Endodermal cell (in vitro differentiated cells): Measurements from ENCODE around the gene ZNF711. TPM values are rescaled to one million over a fixed set of nuclear protein-coding genes. Genes with fewer than 3 reads are reported as not detected.
A peak's percentile ranks its signal among the peaks of the same experiment; 100 is the strongest.

ENCODE experiments used
- DNase-seq: peaks from one replicate; pipeline ENCODE4 v3.0.0-alpha.2; 2017
- H3K27ac ChIP-seq: 2 replicates; pipeline ENCODE4 v1.5.1; 2013; ENCODE audit warnings: mild to moderate bottlenecking, low read depth, low read length, moderate library complexity
- H3K27me3 ChIP-seq: 2 replicates; pipeline ENCODE4 v1.6.1; 2013; ENCODE audit warnings: mild to moderate bottlenecking, low read length, moderate library complexity; ENCODE audit not compliant: insufficient read depth, control insufficient read depth, poor library complexity, severe bottlenecking
- H3K36me3 ChIP-seq: 2 replicates; pipeline ENCODE4 v1.7.0; 2013; ENCODE audit warnings: mild to moderate bottlenecking, low read length, moderate library complexity; ENCODE audit not compliant: control insufficient read depth, insufficient read depth
- H3K4me1 ChIP-seq: one replicate; pipeline ENCODE4 v1.7.0; 2013; ENCODE audit warnings: low read length; ENCODE audit not compliant: control insufficient read depth, insufficient read depth
- H3K4me3 ChIP-seq: 2 replicates; pipeline ENCODE4 v1.5.1; 2013; ENCODE audit warnings: mild to moderate bottlenecking, low read length, moderate library complexity
- H3K9ac ChIP-seq: 2 replicates; pipeline ENCODE4 v1.6.1; 2013; ENCODE audit warnings: mild to moderate bottlenecking, low read length, moderate library complexity; ENCODE audit not compliant: poor library complexity, severe bottlenecking; ENCODE audit errors: extremely low read depth
- H3K9me3 ChIP-seq: 2 replicates; pipeline ENCODE4 v1.6.1; 2013; ENCODE audit warnings: mild to moderate bottlenecking, low read length, moderate library complexity; ENCODE audit not compliant: control insufficient read depth
- H3K27ac Mint-ChIP-seq: 2 replicates; pipeline ENCODE4 v1.8.0; 2020; ENCODE audit warnings: mixed read lengths
- H3K27me3 Mint-ChIP-seq: 2 replicates; pipeline ENCODE4 v1.8.0; 2021; ENCODE audit warnings: mild to moderate bottlenecking, mixed read lengths; ENCODE audit not compliant: insufficient read depth
- H3K36me3 Mint-ChIP-seq: 2 replicates; pipeline ENCODE4 v1.8.0; 2020; ENCODE audit warnings: low read depth, mixed read lengths
- H3K4me1 Mint-ChIP-seq: 2 replicates; pipeline ENCODE4 v1.8.0; 2020; ENCODE audit warnings: mixed read lengths
- H3K4me3 Mint-ChIP-seq: 2 replicates; pipeline ENCODE4 v1.8.0; 2020; ENCODE audit warnings: mild to moderate bottlenecking, moderate library complexity, mixed read lengths
- H3K9me3 Mint-ChIP-seq: 2 replicates; pipeline ENCODE4 v1.8.0; 2020; ENCODE audit warnings: mild to moderate bottlenecking, mixed read lengths
- WGBS, 2 experiments: methylation state at CpG; one replicate each; pipeline versions ENCODE4 v1.1.5 to v1.1.7; 2013; ENCODE audit warnings: missing lambda C conversion rate in 2 of 2, mixed read lengths in 1 of 2; ENCODE audit not compliant: insufficient coverage in 1 of 2, insufficient read length in 1 of 2; 5-methylcytosine and 5-hydroxymethylcytosine counted together
- long read RNA-seq, 4 experiments: library from polyadenylated mRNA in 2 of 4; library from RNA in 1 of 4; library from capped mRNA in 1 of 4; stranded (forward) in 3 of 4; unstranded in 1 of 4; transcript quantifications; one replicate each; pipeline ENCODE4 v2.0.0, GENCODE V29; 2020 to 2021; ENCODE audit warnings: inconsistent platforms in 1 of 4
- polyA plus RNA-seq, 2 experiments: library from polyadenylated mRNA; stranded (reverse); fragments of 50-300 nt; gene quantifications; one replicate each; pipeline ENCODE4 v1.2.3, GENCODE V29; 2013
- total RNA-seq, 2 donors: library from RNA; stranded (reverse); fragmentation: NEBNext Ultra II Directional in 1 of 2; extraction: Animal tissue kit (Norgen Biotek cat#: 25700) in 1 of 2; gene quantifications; 2 replicates in 1 of 2; 3 replicates in 1 of 2; pipeline ENCODE4 v1.2.1, GENCODE V29; 2021
- TF ChIP-seq, protein P1 (sequence below): fragments of 200-600 bp; sonication (generic); conservative IDR thresholded peaks from 2 replicates; pipeline ENCODE4 v1.5.0; 2021; ENCODE audit warnings: antibody characterized with exemption, mild to moderate bottlenecking

The ZNF711 gene
- total RNA-seq, result 10 to 100 TPM; 21.7 to 24.2 TPM
- 39.0 TPM for polyA plus RNA-seq (2013, experiment 1 of 2)
- 34.7 TPM for polyA plus RNA-seq (2013, experiment 2 of 2)
- long read RNA-seq, experiment 1, full-length matches to known transcripts, result 1 of 7 reads
- long read RNA-seq, experiment 1, partial matches to known transcripts, result 2 of 7 reads
- long read RNA-seq, experiment 1, other reads (novel, unspliced or antisense), result 4 of 7 reads
- long read RNA-seq, experiment 2, full-length matches to known transcripts, result 33 of 91 reads
- long read RNA-seq, experiment 2, partial matches to known transcripts, result 16 of 91 reads
- long read RNA-seq, experiment 2, other reads (novel, unspliced or antisense), result 42 of 91 reads
- long read RNA-seq, experiment 3, full-length matches to known transcripts, result 2 of 29 reads
- long read RNA-seq, experiment 3, partial matches to known transcripts, result 14 of 29 reads
- long read RNA-seq, experiment 3, other reads (novel, unspliced or antisense), result 13 of 29 reads
- long read RNA-seq, experiment 4, partial matches to known transcripts, result 4 of 7 reads
- long read RNA-seq, experiment 4, other reads (novel, unspliced or antisense), result 3 of 7 reads

DNA sequence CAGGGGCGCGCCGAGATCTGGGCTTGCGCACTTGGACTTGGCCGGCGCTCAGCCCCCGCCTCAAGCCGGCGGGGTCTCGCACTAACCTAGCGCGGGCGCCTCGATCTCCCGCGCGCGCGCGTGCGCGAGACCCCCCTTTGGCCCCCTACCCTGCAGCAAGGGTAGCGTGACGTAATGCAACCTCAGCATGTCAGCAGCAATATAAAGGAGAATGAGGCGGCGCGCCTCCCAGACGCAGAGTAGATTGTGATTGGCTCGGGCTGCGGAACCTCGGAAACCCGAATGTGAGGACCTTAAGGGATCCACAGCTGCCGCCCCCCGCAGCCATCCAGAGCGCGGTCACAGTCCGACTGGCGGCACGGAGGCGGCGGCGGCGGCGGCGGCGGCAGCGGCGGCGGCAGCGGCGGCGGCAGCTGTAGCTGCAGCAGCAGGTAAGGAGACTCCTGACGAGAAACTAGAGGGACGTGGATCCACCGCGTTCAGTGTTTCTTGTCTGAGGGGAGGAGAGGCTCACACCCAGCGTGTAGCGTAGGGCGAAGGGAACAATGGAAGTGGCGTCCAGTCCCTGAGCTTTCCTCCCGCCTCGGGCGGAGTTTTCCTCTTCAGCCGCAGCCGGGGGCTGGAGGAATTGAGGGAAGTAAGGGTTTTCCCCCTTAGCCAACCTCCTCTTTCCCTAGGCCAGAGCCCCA lies at the start of gene ZNF711, which contains the start of gene SATL1:
Gene ZNF711, plus strand, starts transcription at position 231 of the 689 bp plus-strand sequence. CDS start 3,582 bp downstream, outside the sequence.
Gene SATL1, minus strand, starts transcription at position 19 of the 689 bp plus-strand sequence. CDS start 134,811 bp downstream, outside the sequence.
- Mint-ChIP-seq H3K4me3 (peak within 1 kb of the TSS; percentile 74), H3K9me3 (peaks cover 33% of the 10 kb centered on the region)
- peaks cover 6% of the 10 kb centered on the region for H3K36me3 ChIP-seq

GRCh38 chrX:85196319-85196718 lies 47.5 kb upstream of the ZNF711 start:
- no peaks in the 10 kb centered on the region for H3K36me3 Mint-ChIP-seq
- H3K4me1 ChIP-seq, result no peaks in the 10 kb centered on the region
- no peaks in the 10 kb centered on the region for H3K36me3 ChIP-seq
- H3K27ac Mint-ChIP-seq, result no peak overlapping the region
- no peak for DNase-seq
- H3K9me3 ChIP-seq, result no peaks in the 10 kb centered on the region
- no peak overlapping the region for H3K4me3 ChIP-seq
- H3K27me3 ChIP-seq, result no peaks in the 10 kb centered on the region
- no peaks in the 10 kb centered on the region for H3K27me3 Mint-ChIP-seq
- H3K27ac ChIP-seq, result no peak overlapping the region
- no peaks in the 10 kb centered on the region for H3K4me1 Mint-ChIP-seq
- peaks cover 29% of the 10 kb centered on the region for H3K9me3 Mint-ChIP-seq
- WGBS, 2 experiments, result 89% methylated on average over 1 of the region's 1 CpG; no CpG with 5 or more reads in 1 of the 2 experiments
- no peak overlapping the region for H3K9ac ChIP-seq
- TF ChIP-seq, protein P1, sequence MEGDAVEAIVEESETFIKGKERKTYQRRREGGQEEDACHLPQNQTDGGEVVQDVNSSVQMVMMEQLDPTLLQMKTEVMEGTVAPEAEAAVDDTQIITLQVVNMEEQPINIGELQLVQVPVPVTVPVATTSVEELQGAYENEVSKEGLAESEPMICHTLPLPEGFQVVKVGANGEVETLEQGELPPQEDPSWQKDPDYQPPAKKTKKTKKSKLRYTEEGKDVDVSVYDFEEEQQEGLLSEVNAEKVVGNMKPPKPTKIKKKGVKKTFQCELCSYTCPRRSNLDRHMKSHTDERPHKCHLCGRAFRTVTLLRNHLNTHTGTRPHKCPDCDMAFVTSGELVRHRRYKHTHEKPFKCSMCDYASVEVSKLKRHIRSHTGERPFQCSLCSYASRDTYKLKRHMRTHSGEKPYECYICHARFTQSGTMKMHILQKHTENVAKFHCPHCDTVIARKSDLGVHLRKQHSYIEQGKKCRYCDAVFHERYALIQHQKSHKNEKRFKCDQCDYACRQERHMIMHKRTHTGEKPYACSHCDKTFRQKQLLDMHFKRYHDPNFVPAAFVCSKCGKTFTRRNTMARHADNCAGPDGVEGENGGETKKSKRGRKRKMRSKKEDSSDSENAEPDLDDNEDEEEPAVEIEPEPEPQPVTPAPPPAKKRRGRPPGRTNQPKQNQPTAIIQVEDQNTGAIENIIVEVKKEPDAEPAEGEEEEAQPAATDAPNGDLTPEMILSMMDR, result no peak
- no peak overlapping the region for H3K4me3 Mint-ChIP-seq

More for the DNA sequence above, at the start of gene ZNF711, which contains the start of gene SATL1:
- Histone ChIP-seq H3K27ac (peak within 1 kb of the TSS; percentile 98), H3K4me3 (peak within 1 kb of the TSS; percentile 93), H3K4me1 (no peaks in the 10 kb centered on the region), H3K9ac (peak within 1 kb of the TSS; percentile 98), H3K9me3 (no peaks in the 10 kb centered on the region), H3K27me3 (no peaks in the 10 kb centered on the region)
- no peaks in the 10 kb centered on the region for H3K27me3 Mint-ChIP-seq
- H3K36me3 Mint-ChIP-seq, result peaks cover 3% of the 10 kb centered on the region
- DNase-seq, result peak; percentile 91
- H3K27ac Mint-ChIP-seq, result peak within 1 kb of the TSS; percentile 96
- 0% methylated on average over 51 of the region's 65 CpGs; no CpG with 5 or more reads in 1 of the 2 experiments for WGBS, 2 experiments
- H3K4me1 Mint-ChIP-seq, result peaks cover 4% of the 10 kb centered on the region
- TF ChIP-seq, protein P1, result no peak

DNA sequence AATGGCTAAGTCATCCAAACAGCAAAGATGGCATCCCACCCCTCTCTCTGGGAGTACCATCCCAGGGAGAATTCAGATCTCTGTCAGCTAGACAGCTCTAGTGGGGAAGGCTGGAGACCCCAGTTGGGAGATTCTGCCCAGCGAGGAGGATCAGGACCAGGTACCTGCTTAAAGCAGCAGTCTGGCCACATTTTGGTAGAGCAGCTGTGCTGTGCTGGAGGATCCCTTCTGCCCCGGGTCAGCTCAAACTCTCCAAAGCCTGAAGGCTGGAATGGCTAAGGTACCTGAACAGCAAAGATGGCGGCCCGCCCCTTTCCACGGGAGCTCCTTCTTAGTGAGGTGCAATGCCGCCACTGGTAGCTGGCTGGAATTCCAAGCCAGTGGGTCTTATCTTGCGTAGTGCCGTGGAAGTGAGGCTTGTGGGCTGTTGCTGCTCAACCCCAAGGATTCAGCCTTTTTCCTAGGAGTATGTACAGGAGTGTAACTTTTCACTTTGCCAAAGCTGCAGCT lies 40.3 kb upstream of the ZNF711 start:
- peaks cover 30% of the 10 kb centered on the region for H3K9me3 Mint-ChIP-seq
- no peaks in the 10 kb centered on the region for H3K27me3 ChIP-seq
- no peaks in the 10 kb centered on the region for H3K9me3 ChIP-seq
- no peaks in the 10 kb centered on the region for H3K4me1 Mint-ChIP-seq
- no peak overlapping the region for H3K9ac ChIP-seq
- no peak overlapping the region for H3K27ac ChIP-seq
- no peaks in the 10 kb centered on the region for H3K36me3 Mint-ChIP-seq
- H3K27me3 Mint-ChIP-seq, result no peaks in the 10 kb centered on the region
- no peak overlapping the region for H3K4me3 ChIP-seq
- 95 to 100% methylated on average over 1 to 8 of the region's 8 CpGs for WGBS, 2 experiments
- no peak overlapping the region for H3K4me3 Mint-ChIP-seq
- H3K36me3 ChIP-seq, result no peaks in the 10 kb centered on the region
- H3K27ac Mint-ChIP-seq, result no peak overlapping the region
- TF ChIP-seq, protein P1, result no peak
- H3K4me1 ChIP-seq, result no peaks in the 10 kb centered on the region
- no peak for DNase-seq
